HepG2 (cell line): ENCODE results near the gene SPN. TPM values are rescaled to one million over a fixed set of nuclear protein-coding genes. Genes with fewer than 3 reads are reported as not detected.

Experiments used
- ATAC-seq: fragments of 200-7000 bp; cut with Tn5 transposase; 3 replicates; pipeline ENCODE4 v1.9.1; 2020; ENCODE audit warnings: mild to moderate bottlenecking, moderate library complexity
- BruUV-seq: library from RNA; stranded (reverse); fragments of 400-500 nt; replicated peaks from 2 replicates; lab custom pipeline; 2021; lab: Mats Ljungman, UMichigan
- CTCF ChIA-PET: fragments of 300-600 bp; formaldehyde crosslinking; extraction: SDS; loops from one replicate; lab custom pipeline; 2021; ENCODE audit warnings: low total read pairs, inconsistent platforms, low intra/inter-chr PET ratio; lab: Yijun Ruan, JAX
- POLR2A ChIA-PET: fragments of 350-600 bp; sonication (Branson Sonifier 250); formaldehyde crosslinking; loops from one replicate; lab custom pipeline; 2020; ENCODE audit warnings: antibody characterized with exemption, inconsistent platforms; lab: Yijun Ruan, JAX
- DNase-seq: peaks from one replicate; pipeline ENCODE4 v3.0.0-alpha.2; 2015; ENCODE audit warnings: low spot score
- FAIRE-seq: peaks from 3 replicates; lab custom pipeline; 2011; peaks lifted over from hg19 to GRCh38; lab: Jason Lieb, UNC
- H2AFZ ChIP-seq: one replicate; pipeline ENCODE4 v1.6.1; 2011; ENCODE audit warnings: low read length, inconsistent platforms
- H3K27ac ChIP-seq: fragments of 300-600 bp; 3 replicates; pipeline ENCODE4 v1.8.0; 2011; ENCODE audit warnings: mixed run types, mild to moderate bottlenecking, mixed read lengths, low read length, inconsistent platforms; ENCODE audit not compliant: insufficient read depth; ENCODE audit errors: extremely low read length
- H3K27me3 ChIP-seq, 2 experiments: fragments of 200-600 bp in 1 of 2; 2 replicates in 1 of 2; 3 replicates in 1 of 2; pipeline versions ENCODE4 v1.6.0 to v1.8.0; 2011; ENCODE audit warnings: low read length in 2 of 2, mild to moderate bottlenecking in 2 of 2, moderate library complexity in 2 of 2, inconsistent platforms in 1 of 2; ENCODE audit not compliant: insufficient read depth in 2 of 2, control insufficient read depth in 1 of 2
- H3K36me3 ChIP-seq, 2 experiments: fragments of 200-600 bp in 1 of 2; replicated peaks in 1 of 2; 2 replicates in 1 of 2; 3 replicates in 1 of 2; pipeline versions ENCODE4 v1.5.1 to v1.8.0; 2011; ENCODE audit warnings: low read length in 2 of 2, inconsistent platforms in 1 of 2; ENCODE audit not compliant: insufficient read depth in 2 of 2, control insufficient read depth in 1 of 2
- H3K4me1 ChIP-seq: 2 replicates; pipeline ENCODE4 v1.5.1; 2012; ENCODE audit warnings: low read length, inconsistent platforms; ENCODE audit not compliant: insufficient read depth
- H3K4me2 ChIP-seq: 2 replicates; pipeline ENCODE4 v1.6.0; 2011; ENCODE audit warnings: low read depth, low read length, inconsistent platforms
- H3K4me3 ChIP-seq, 3 experiments: fragments of 200-600 bp in 1 of 3; sonication (generic), shearing (Covaris generic) in 1 of 3; replicated peaks in 1 of 3; 2 replicates each; pipeline ENCODE4 v1.5.1; 2011 to 2016; ENCODE audit warnings: low read length in 3 of 3, inconsistent platforms in 2 of 3, low read depth in 2 of 3, mild to moderate bottlenecking in 2 of 3, control low read depth in 1 of 3, mixed read lengths in 1 of 3; ENCODE audit not compliant: insufficient read depth in 1 of 3
- H3K79me2 ChIP-seq: one replicate; pipeline ENCODE4 v1.6.1; 2011; ENCODE audit warnings: low read length, inconsistent platforms; ENCODE audit not compliant: insufficient read depth
- H3K9ac ChIP-seq: 2 replicates; pipeline ENCODE4 v1.6.0; 2011; ENCODE audit warnings: mild to moderate bottlenecking, low read depth, low read length, inconsistent platforms; ENCODE audit not compliant: insufficient read depth
- H3K9me3 ChIP-seq: 2 replicates; pipeline ENCODE4 v1.5.1; 2012; ENCODE audit warnings: mild to moderate bottlenecking, low read length
- H4K20me1 ChIP-seq: 2 replicates; pipeline ENCODE4 v1.6.0; 2011; ENCODE audit warnings: inconsistent platforms, mild to moderate bottlenecking, low read length, moderate library complexity; ENCODE audit not compliant: insufficient read depth
- BHLHE40 ChIP-seq: IDR thresholded peaks from 2 replicates; pipeline ENCODE4 v1.6.1; 2011; ENCODE audit warnings: low read length, improper control_type of control experiment
- CHD2 ChIP-seq: IDR thresholded peaks from 2 replicates; pipeline ENCODE4 v1.6.1; 2011; ENCODE audit warnings: low read depth, low read length, improper control_type of control experiment
- CSRNP1 ChIP-seq: sonication (generic); formaldehyde crosslinking; IDR thresholded peaks from 2 replicates; pipeline ENCODE4 v1.8.1; 2023; ENCODE audit warnings: mild to moderate bottlenecking, missing genetic modification reagents
- DNMT3B ChIP-seq: conservative IDR thresholded peaks from 2 replicates; pipeline ENCODE4 v1.6.1; 2016; ENCODE audit warnings: missing biosample characterization, control low read depth
- HBP1 ChIP-seq: IDR thresholded peaks from 2 replicates; pipeline ENCODE4 v1.6.1; 2016; ENCODE audit warnings: low read depth, control low read depth
- HNRNPK ChIP-seq: fragments of 200-400 bp; formaldehyde crosslinking; IDR thresholded peaks from 2 replicates; pipeline ENCODE4 v1.6.1; 2018; ENCODE audit warnings: low read length, low read depth, moderate library complexity, mild to moderate bottlenecking; ENCODE audit not compliant: poor library complexity, severe bottlenecking
- ISL2 ChIP-seq: sonication (generic); formaldehyde crosslinking; IDR thresholded peaks from 2 replicates; pipeline ENCODE4 v1.5.0; 2020; ENCODE audit warnings: missing genetic modification reagents
- POLR2G ChIP-seq: fragments of 200-400 bp; formaldehyde crosslinking; IDR thresholded peaks from 2 replicates; pipeline ENCODE4 v1.6.1; 2018; ENCODE audit warnings: mild to moderate bottlenecking, low read depth, low read length, moderate library complexity
- U2AF2 ChIP-seq: fragments of 200-400 bp; formaldehyde crosslinking; IDR thresholded peaks from 2 replicates; pipeline ENCODE4 v1.6.1; 2017; ENCODE audit warnings: low read depth, mild to moderate bottlenecking, low read length
- ZBTB2 ChIP-seq: sonication (generic); formaldehyde crosslinking; IDR thresholded peaks from 2 replicates; pipeline ENCODE4 v1.8.0; 2022; ENCODE audit warnings: low read depth, missing genetic modification reagents
- ZNF746 ChIP-seq: sonication (generic); formaldehyde crosslinking; IDR thresholded peaks from 2 replicates; pipeline ENCODE4 v1.8.0; 2022; ENCODE audit warnings: mild to moderate bottlenecking, missing genetic modification reagents
- ZNF792 ChIP-seq: IDR thresholded peaks from 2 replicates; pipeline ENCODE4 v1.6.1; 2016
- WGBS: methylation state at CpG from one replicate; pipeline ENCODE4 v1.1.6; 2017; ENCODE audit warnings: low lambda C conversion rate; 5-methylcytosine and 5-hydroxymethylcytosine counted together
- in situ Hi-C: cut with HindIII; loops from 2 replicates; pipeline ENCODE4 v1.10.0; 2017; ENCODE audit warnings: low pct_unique_long_range_greater_than_20kb; ENCODE audit not compliant: extremely low pct_ligation_motif_present
- intact Hi-C: fragments of 100-400 bp; cut with micrococcal nuclease; formaldehyde crosslinking; loops from one replicate; pipeline ENCODE4 v1.10.0; 2022; ENCODE audit not compliant: unreplicated experiment
- polyA plus RNA-seq, 8 experiments: library from polyadenylated mRNA; depleted of rRNA in 3 of 8; stranded (reverse) in 7 of 8; unstranded in 1 of 8; fragments of >200 nt; fragmentation: Illumina TruSeq in 4 of 8; extraction: Trizol in 4 of 8; gene quantifications; 2 replicates each; pipeline versions ENCODE4 v1.2.1 to v1.2.3, GENCODE V29; 2011 to 2016; ENCODE audit warnings: low read depth in 4 of 8, missing spikeins in 1 of 8, mixed read lengths in 1 of 8; ENCODE audit not compliant: insufficient read depth in 1 of 8
- total RNA-seq, 5 experiments: library from RNA; depleted of rRNA; stranded (reverse); fragments of >200 nt; fragmentation: Illumina TruSeq; extraction: Trizol; gene quantifications; 2 replicates each; pipeline ENCODE4 v1.2.3, GENCODE V29; 2016; ENCODE audit warnings: low read depth in 1 of 5
- TF ChIP-seq, protein P1 (sequence below): IDR thresholded peaks from 2 replicates; pipeline ENCODE4 v1.6.1; 2016; ENCODE audit warnings: missing compliant biosample characterization, missing genetic modification reagents, borderline replicate concordance
- TF ChIP-seq, protein P2 (sequence below): sonication (generic); formaldehyde crosslinking; IDR thresholded peaks from 2 replicates; pipeline ENCODE4 v1.8.0; 2022; ENCODE audit warnings: missing genetic modification reagents, mild to moderate bottlenecking, inconsistent platforms, borderline replicate concordance

The SPN gene
- total and polyA plus RNA-seq, 2 of the 13 experiments (the other 11 are each of a cell fraction or from before 2014, with no cell fraction given) = 0.22 to 1.6 TPM

GRCh38 chr16:29663807-29664090 is 702 bp downstream of the SPN start:
- H2AFZ ChIP-seq = no peak overlapping the region
- 65% methylated on average over 2 of the region's 3 CpGs for WGBS
- ATAC-seq (no peak), DNase-seq (no peak), FAIRE-seq (no peak)
- ChIA-PET CTCF (no interaction called here), POLR2A (interaction anchor here (5.2 kb wide), 1 partner anchor 16 kb away, joined by 23 read pairs; the partner anchor contains the start of gene QPRT)
- BruUV-seq = no TSS peak
- in situ Hi-C loops (no loop called here), intact Hi-C loops (no loop called here)
- no peak overlapping the region for H3K9ac ChIP-seq
- H3K27me3 ChIP-seq = no peaks in the 10 kb centered on the region
- no peaks in the 10 kb centered on the region for H3K9me3 ChIP-seq
- H3K36me3 ChIP-seq = no peaks in the 10 kb centered on the region
- no peak overlapping the region for H3K27ac ChIP-seq
- TF ChIP-seq DNMT3B (CRISPR knock-in tag) (no peak), ZNF746 (CRISPR knock-in tag) (no peak), BHLHE40 (no peak), HBP1 (CRISPR knock-in tag) (no peak), ZBTB2 (CRISPR knock-in tag) (no peak), HNRNPK (no peak), CHD2 (no peak), ISL2 (CRISPR knock-in tag) (no peak), POLR2G (no peak), ZNF792 (no peak), CSRNP1 (CRISPR knock-in tag) (no peak), U2AF2 (no peak)
- TF ChIP-seq, protein P1, sequence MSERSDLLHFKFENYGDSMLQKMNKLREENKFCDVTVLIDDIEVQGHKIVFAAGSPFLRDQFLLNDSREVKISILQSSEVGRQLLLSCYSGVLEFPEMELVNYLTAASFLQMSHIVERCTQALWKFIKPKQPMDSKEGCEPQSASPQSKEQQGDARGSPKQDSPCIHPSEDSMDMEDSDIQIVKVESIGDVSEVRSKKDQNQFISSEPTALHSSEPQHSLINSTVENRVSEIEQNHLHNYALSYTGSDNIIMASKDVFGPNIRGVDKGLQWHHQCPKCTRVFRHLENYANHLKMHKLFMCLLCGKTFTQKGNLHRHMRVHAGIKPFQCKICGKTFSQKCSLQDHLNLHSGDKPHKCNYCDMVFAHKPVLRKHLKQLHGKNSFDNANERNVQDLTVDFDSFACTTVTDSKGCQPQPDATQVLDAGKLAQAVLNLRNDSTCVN (CRISPR knock-in tag) = no peak
- TF ChIP-seq, protein P2, sequence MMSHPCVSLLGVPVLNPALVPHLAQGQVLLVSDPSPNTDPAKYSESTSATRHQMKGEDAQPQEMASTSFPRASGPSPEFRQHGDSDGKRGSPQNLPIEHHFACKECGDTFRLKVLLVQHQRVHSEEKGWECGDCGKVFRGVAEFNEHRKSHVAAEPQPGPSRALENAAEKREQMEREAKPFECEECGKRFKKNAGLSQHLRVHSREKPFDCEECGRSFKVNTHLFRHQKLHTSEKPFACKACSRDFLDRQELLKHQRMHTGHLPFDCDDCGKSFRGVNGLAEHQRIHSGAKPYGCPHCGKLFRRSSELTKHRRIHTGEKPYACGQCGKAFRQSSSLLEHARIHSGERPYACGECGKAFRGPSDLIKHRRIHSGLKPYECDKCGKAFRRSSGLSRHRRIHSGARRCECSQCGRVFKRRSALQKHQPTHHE = no peak
- peak overlapping the region in 1 of 3 experiments; percentile 38; a peak in 1 of 6 replicates for H3K4me3 ChIP-seq
- no peaks in the 10 kb centered on the region for H4K20me1 ChIP-seq
- peaks cover 57% of the 10 kb centered on the region for H3K4me1 ChIP-seq
- H3K4me2 ChIP-seq = peak overlapping the region; percentile 40; the same call in 1 of the 2 replicates
- no peaks in the 10 kb centered on the region for H3K79me2 ChIP-seq
